Measurements from ENCODE around the gene RAB40C.

DNA sequence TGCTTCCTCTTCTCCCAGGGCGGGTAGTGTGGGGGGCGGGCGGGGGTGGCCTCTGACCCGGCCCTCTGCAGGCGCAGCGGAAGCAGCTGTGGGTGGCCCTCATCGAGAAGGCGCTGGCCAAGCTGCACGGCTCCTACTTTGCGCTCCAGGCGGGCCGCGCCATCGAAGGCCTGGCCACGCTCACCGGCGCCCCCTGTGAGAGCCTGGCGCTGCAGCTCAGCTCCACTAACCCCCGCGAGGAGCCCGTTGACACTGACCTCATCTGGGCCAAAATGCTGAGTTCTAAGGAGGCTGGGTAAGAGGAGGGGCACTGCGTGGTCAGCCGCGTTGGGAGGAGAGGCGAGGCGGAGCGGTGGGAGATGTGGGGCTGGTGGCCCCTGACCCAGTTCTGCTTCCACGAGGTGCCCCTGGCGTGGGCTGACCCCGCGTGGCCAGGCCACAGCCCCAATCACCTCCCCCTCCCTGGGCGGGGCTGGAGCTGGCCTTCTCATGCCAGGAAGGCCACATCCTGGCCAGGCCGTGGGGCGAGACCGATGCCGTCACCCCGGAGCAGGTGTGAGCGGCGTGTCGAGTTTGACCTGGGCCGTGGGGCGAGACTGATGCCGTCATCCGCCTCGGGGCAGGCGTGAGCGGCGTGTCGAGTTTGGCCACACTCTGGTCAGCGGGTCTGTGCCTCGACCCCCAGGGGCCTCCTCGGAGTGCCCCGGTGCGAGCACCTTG is 40.2 kb upstream of the RAB40C start:
- TF ChIP-seq EZH2phosphoT487 (IDR thresholded peaks at IDR 0.05; ENCODE audit: low read depth, severe bottlenecking, unreplicated experiment), result no peak
- TF ChIP-seq, protein P1, sequence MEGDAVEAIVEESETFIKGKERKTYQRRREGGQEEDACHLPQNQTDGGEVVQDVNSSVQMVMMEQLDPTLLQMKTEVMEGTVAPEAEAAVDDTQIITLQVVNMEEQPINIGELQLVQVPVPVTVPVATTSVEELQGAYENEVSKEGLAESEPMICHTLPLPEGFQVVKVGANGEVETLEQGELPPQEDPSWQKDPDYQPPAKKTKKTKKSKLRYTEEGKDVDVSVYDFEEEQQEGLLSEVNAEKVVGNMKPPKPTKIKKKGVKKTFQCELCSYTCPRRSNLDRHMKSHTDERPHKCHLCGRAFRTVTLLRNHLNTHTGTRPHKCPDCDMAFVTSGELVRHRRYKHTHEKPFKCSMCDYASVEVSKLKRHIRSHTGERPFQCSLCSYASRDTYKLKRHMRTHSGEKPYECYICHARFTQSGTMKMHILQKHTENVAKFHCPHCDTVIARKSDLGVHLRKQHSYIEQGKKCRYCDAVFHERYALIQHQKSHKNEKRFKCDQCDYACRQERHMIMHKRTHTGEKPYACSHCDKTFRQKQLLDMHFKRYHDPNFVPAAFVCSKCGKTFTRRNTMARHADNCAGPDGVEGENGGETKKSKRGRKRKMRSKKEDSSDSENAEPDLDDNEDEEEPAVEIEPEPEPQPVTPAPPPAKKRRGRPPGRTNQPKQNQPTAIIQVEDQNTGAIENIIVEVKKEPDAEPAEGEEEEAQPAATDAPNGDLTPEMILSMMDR (IDR thresholded peaks at IDR 0.05; ENCODE audit: poor library complexity), result no peak
- no peak for TF ChIP-seq EZH2 (IDR thresholded peaks at IDR 0.05; ENCODE audit: borderline replicate concordance)

Measured in hepatocyte (in vitro differentiated cells).